Keratinocyte (primary cell): Measurements from ENCODE around the gene ASCC3. TPM values are rescaled to one million over a fixed set of nuclear protein-coding genes. Genes with fewer than 3 reads are reported as not detected.

Experiments used
- DNase-seq: peaks from one replicate; pipeline ENCODE4 v3.0.0-alpha.2; 2011; ENCODE audit warnings: low read depth, missing footprints, low spot score
- FAIRE-seq: peaks from 2 replicates; lab custom pipeline; 2011; peaks lifted over from hg19 to GRCh38; lab: Jason Lieb, UNC
- H2AFZ ChIP-seq: 2 replicates; pipeline ENCODE4 v1.6.0; 2012; ENCODE audit warnings: low read length, control low read depth, inconsistent platforms; ENCODE audit not compliant: control insufficient read depth
- H3K27ac ChIP-seq: 2 replicates; pipeline ENCODE4 v1.5.1; 2011; ENCODE audit warnings: low read length; ENCODE audit not compliant: control insufficient read depth, insufficient read depth
- H3K27me3 ChIP-seq: 3 replicates; pipeline ENCODE4 v1.6.0; 2011; ENCODE audit warnings: low read length; ENCODE audit not compliant: control insufficient read depth, insufficient read depth; ENCODE audit errors: extremely low read depth
- H3K36me3 ChIP-seq, 2 experiments: 2 replicates in 1 of 2; 3 replicates in 1 of 2; pipeline ENCODE4 v1.5.1; 2011; ENCODE audit warnings: low read length in 2 of 2, mild to moderate bottlenecking in 1 of 2; ENCODE audit not compliant: control insufficient read depth in 2 of 2, insufficient read depth in 2 of 2; ENCODE audit errors: extremely low read depth in 1 of 2
- H3K4me1 ChIP-seq: 3 replicates; pipeline ENCODE4 v1.5.1; 2011; ENCODE audit warnings: low read length; ENCODE audit not compliant: control insufficient read depth, insufficient read depth; ENCODE audit errors: extremely low read depth
- H3K4me2 ChIP-seq: 3 replicates; pipeline ENCODE4 v1.6.0; 2011; ENCODE audit warnings: low read depth, low read length; ENCODE audit not compliant: control insufficient read depth, insufficient read depth; ENCODE audit errors: extremely low read depth
- H3K4me3 ChIP-seq, 3 experiments: fragments of 200-600 bp in 1 of 3; sonication (generic) in 1 of 3; 2 replicates in 2 of 3; 3 replicates in 1 of 3; pipeline ENCODE4 v1.5.1; 2011 to 2016; ENCODE audit warnings: low read length in 3 of 3, mild to moderate bottlenecking in 3 of 3, control low read depth in 2 of 3, inconsistent platforms in 1 of 3, low read depth in 1 of 3, mixed read lengths in 1 of 3, mixed run types in 1 of 3, moderate library complexity in 1 of 3; ENCODE audit not compliant: control insufficient read depth in 2 of 3, insufficient read depth in 2 of 3; ENCODE audit errors: extremely low read depth in 1 of 3
- H3K79me2 ChIP-seq: 2 replicates; pipeline ENCODE4 v1.6.0; 2012; ENCODE audit warnings: low read length; ENCODE audit not compliant: control insufficient read depth, insufficient read depth
- H3K9ac ChIP-seq: 3 replicates; pipeline ENCODE4 v1.6.0; 2011; ENCODE audit warnings: low read length; ENCODE audit not compliant: control insufficient read depth, insufficient read depth; ENCODE audit errors: extremely low read depth
- H3K9me1 ChIP-seq: 3 replicates; pipeline ENCODE4 v1.6.0; 2011; ENCODE audit warnings: low read length; ENCODE audit not compliant: control insufficient read depth, insufficient read depth; ENCODE audit errors: extremely low read depth
- H3K9me3 ChIP-seq: 2 replicates; pipeline ENCODE4 v1.5.1; 2012; ENCODE audit warnings: low read depth, low read length; ENCODE audit not compliant: control insufficient read depth
- H4K20me1 ChIP-seq: 3 replicates; pipeline ENCODE4 v1.6.0; 2011; ENCODE audit warnings: low read length; ENCODE audit not compliant: control insufficient read depth, insufficient read depth; ENCODE audit errors: extremely low read depth
- EZH2 ChIP-seq: IDR thresholded peaks from one replicate; pipeline ENCODE4 v1.6.1; 2012; ENCODE audit warnings: inconsistent platforms, mild to moderate bottlenecking, low read length, moderate library complexity
- dilution Hi-C: fragments of 300-500 bp; cut with MboI; formaldehyde crosslinking; loops from one replicate; pipeline ENCODE4 v1.7.0; 2020; ENCODE audit warnings: low sequenced_read_pairs; ENCODE audit not compliant: extremely low pct_ligation_motif_present
- polyA plus RNA-seq, 5 experiments: library from polyadenylated mRNA; depleted of rRNA in 3 of 5; stranded (reverse) in 3 of 5; stranded (forward) in 1 of 5; unstranded in 1 of 5; fragments of >200 nt; gene quantifications; 1 replicate in 1 of 5; 2 replicates in 3 of 5; 3 replicates in 1 of 5; pipeline versions ENCODE4 v1.2.1 to v1.2.3, GENCODE V29; 2011 to 2012; ENCODE audit warnings: missing spikeins in 2 of 5, low read depth in 1 of 5, low replicate concordance in 1 of 5
- TF ChIP-seq, protein P1 (sequence below), 3 experiments: IDR thresholded peaks in 1 of 3; conservative IDR thresholded peaks in 1 of 3; optimal IDR thresholded peaks in 1 of 3; 2 replicates in 2 of 3; 3 replicates in 1 of 3; pipeline versions ENCODE3 to v1.5.1; 2011; ENCODE audit warnings: low read length in 3 of 3, mild to moderate bottlenecking in 3 of 3, moderate library complexity in 2 of 3, control low read depth in 1 of 3, inconsistent platforms in 1 of 3; ENCODE audit not compliant: insufficient read depth in 2 of 3; ENCODE audit errors: extremely low read depth in 1 of 3

ASCC3 gene
- polyA plus RNA-seq, 1 donor (not counting 4 experiments of a cell fraction or from before 2014, with no cell fraction given), result 58.6 TPM

DNA sequence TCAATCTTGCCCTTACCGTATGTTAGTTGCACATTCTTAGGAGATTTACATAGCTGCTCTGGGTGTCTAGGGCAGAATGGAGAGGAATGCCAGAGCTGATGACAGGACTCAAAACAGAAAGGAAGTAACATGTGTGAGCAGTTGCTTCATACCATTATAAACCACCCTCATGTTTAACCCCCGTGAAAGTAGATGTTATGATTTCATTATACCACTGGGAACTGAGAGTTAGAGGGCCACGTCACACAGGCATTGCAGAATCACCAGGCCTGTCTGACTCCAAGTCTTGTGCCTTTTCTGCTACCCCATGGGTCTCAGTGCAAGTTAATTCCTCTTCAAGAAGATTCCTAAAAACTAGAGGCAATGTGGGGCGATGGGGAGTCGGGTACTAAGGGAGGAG, 392.9 kb downstream of the ASCC3 start:
- H3K4me3 ChIP-seq, result no peak overlapping the region
- DNase-seq (no peak), FAIRE-seq (no peak)
- H3K9me1 ChIP-seq, result no peaks in the 10 kb centered on the region
- H3K4me2 ChIP-seq, result no peak overlapping the region
- H3K9me3 ChIP-seq, result no peaks in the 10 kb centered on the region
- no peak overlapping the region for H2AFZ ChIP-seq
- no peak for TF ChIP-seq EZH2
- TF ChIP-seq, protein P1, sequence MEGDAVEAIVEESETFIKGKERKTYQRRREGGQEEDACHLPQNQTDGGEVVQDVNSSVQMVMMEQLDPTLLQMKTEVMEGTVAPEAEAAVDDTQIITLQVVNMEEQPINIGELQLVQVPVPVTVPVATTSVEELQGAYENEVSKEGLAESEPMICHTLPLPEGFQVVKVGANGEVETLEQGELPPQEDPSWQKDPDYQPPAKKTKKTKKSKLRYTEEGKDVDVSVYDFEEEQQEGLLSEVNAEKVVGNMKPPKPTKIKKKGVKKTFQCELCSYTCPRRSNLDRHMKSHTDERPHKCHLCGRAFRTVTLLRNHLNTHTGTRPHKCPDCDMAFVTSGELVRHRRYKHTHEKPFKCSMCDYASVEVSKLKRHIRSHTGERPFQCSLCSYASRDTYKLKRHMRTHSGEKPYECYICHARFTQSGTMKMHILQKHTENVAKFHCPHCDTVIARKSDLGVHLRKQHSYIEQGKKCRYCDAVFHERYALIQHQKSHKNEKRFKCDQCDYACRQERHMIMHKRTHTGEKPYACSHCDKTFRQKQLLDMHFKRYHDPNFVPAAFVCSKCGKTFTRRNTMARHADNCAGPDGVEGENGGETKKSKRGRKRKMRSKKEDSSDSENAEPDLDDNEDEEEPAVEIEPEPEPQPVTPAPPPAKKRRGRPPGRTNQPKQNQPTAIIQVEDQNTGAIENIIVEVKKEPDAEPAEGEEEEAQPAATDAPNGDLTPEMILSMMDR (optimal IDR thresholded peaks at IDR 0.05 in 1 of 3, IDR thresholded peaks at IDR 0.05 in 1 of 3, conservative IDR thresholded peaks at IDR 0.05 in 1 of 3; ENCODE audit: extremely low read depth in 1 of 3, insufficient read depth in 2 of 3, low read length in 3 of 3), result no peak
- H3K79me2 ChIP-seq, result no peaks in the 10 kb centered on the region
- peaks cover 4% of the 10 kb centered on the region for H3K4me1 ChIP-seq
- no peaks in the 10 kb centered on the region for H4K20me1 ChIP-seq
- H3K27me3 ChIP-seq, result peaks cover 14% of the 10 kb centered on the region
- H3K27ac ChIP-seq, result no peak overlapping the region
- dilution Hi-C loops, result no loop called here
- no peaks in the 10 kb centered on the region for H3K36me3 ChIP-seq
- no peak overlapping the region for H3K9ac ChIP-seq

DNA sequence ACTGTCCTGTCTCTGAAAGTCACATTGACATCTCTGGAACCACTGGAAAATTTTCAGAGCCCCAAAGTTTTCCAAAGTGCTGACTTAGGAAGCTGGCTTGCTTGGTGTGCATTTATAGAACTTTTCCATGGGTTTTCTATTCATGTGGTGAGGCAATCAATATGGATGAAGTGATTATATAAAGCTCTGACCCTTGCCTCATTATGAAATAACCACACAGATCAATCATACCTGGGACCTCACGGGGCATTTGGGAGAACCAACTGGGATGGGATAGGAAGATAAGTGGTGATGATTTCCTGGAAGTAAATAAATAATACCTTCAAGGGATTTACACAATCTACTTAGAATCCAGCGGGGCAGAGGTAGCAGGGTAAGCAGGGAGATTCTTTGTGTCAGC, 393.5 kb downstream of the ASCC3 start:
- H3K4me2 ChIP-seq, result no peak overlapping the region
- no peaks in the 10 kb centered on the region for H3K79me2 ChIP-seq
- DNase-seq (no peak), FAIRE-seq (no peak)
- dilution Hi-C loops, result no loop called here
- H3K4me1 ChIP-seq, result no peaks in the 10 kb centered on the region
- no peak overlapping the region for H3K9ac ChIP-seq
- no peak overlapping the region for H2AFZ ChIP-seq
- no peaks in the 10 kb centered on the region for H4K20me1 ChIP-seq
- no peaks in the 10 kb centered on the region for H3K9me3 ChIP-seq
- H3K9me1 ChIP-seq, result no peaks in the 10 kb centered on the region
- H3K27ac ChIP-seq, result no peak overlapping the region
- no peak for TF ChIP-seq EZH2
- TF ChIP-seq, protein P1 (optimal IDR thresholded peaks at IDR 0.05 in 1 of 3, IDR thresholded peaks at IDR 0.05 in 1 of 3, conservative IDR thresholded peaks at IDR 0.05 in 1 of 3; ENCODE audit: extremely low read depth in 1 of 3, insufficient read depth in 2 of 3, low read length in 3 of 3), result no peak
- H3K36me3 ChIP-seq, result no peaks in the 10 kb centered on the region
- H3K4me3 ChIP-seq, result no peak overlapping the region
- peaks cover 18% of the 10 kb centered on the region for H3K27me3 ChIP-seq
